ENCODE measurements around the gene OR8B12.
"Not testable (repeated sequence)": the region's sequence is repeated elsewhere in the genome, so short reads cannot be mapped to it uniquely, and the experiment has no call there.

Gene OR8B12

GRCh38 chr11:124519850-124520549 is 23.5 kb downstream of the OR8B12 start:
- no peak for DNase-seq

- no peak for DNase-seq
Observed at GRCh38 chr11:124518989-124519451, 24.4 kb downstream of the OR8B12 start.

- DNase-seq, result no peak
Observed at GRCh38 chr11:124517314-124517713, 26.1 kb downstream of the OR8B12 start.

GRCh38 chr11:124514675-124515074 is 28.8 kb downstream of the OR8B12 start:
- DNase-seq, result not testable (repeated sequence)

DNA sequence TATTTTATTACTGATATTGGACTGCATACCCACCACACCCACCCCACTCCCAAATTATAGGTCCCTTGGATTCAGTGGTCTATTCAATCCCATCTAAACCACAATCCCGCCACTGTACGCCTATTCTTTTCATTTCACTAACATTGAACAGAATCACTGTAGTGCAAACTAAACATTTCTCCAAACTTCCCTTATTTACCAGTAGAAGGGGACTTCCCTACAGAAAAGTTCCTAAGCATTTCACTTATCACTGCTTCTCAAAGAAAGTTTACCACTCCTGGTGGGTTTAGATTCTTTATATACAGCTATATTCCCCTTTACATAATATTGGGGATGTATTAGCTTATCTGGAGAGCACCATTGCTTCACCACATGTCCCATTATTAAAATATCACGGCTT is 29.3 kb downstream of the OR8B12 start:
- DNase-seq, result no peak

DNA sequence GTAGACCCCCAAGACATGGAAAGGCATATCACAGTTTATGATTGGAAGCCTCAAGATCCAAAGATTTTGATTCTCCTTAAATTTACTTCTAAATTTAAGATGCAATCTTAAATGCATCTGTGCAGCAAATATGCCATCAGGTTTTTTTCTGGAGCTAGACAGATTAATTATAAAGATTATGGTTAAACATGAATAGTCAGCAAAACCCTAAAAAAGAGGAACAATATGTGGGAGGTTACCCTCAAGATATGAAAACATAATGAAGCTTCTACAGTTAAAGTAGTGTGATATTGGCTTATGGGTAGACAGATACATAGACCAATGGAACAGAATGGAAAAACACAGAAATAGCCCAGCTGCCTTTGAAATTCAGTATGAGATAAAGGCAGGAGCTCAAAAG is 31.7 kb downstream of the OR8B12 start:
- DNase-seq, result no peak

- no peak for DNase-seq
Observed at GRCh38 chr11:124510279-124510678, 33.2 kb downstream of the OR8B12 start.

- no peak for DNase-seq
Observed at GRCh38 chr11:124499711-124500110, 43.7 kb downstream of the OR8B12 start.

DNA sequence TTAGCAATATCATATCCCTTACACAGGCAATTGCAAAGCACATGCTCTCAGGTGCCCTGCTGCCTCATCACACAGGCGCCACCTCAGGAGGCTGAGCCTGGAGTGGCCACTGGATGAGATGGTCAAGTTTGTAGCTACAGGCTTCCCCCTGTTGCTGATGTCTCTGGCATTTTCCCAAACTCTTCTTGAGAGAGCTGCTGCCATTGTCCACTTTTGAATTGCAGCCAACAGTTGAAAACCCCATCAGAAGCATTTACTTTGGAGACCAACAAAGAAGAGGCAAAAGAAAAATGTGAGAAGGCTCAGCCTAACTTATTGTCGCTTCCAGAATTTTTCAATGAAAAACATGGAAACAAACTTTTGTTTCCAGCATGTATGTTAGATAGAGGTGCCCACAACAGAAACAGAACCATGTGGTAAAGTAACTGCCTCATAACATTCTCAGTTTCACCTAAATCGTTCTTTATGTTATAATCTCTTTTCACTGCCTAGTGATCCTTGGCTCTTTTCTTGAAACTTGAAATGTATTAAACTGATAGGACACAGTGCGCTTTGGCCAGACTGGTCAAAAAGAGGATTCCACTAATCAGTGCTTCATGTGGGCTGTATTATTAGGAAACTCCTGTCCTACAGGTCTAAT is 50.3 kb downstream of the OR8B12 start:
- no peak for DNase-seq
